Mucosa of rectum (tissue), 2 donors: ENCODE data around the gene TMEM184A.

Source experiments
- H3K27ac ChIP-seq, 2 donors: one replicate each; pipeline ENCODE4 v1.7.0; 2013; ENCODE audit warnings: inconsistent platforms in 2 of 2, low read depth in 2 of 2, low read length in 2 of 2
- H3K27me3 ChIP-seq, 2 donors: one replicate each; pipeline ENCODE4 v1.7.0; 2013; ENCODE audit warnings: low read length in 2 of 2; ENCODE audit not compliant: control insufficient read depth in 2 of 2, insufficient read depth in 2 of 2
- H3K36me3 ChIP-seq, 2 donors: one replicate each; pipeline ENCODE4 v1.7.0; 2013; ENCODE audit warnings: low read length in 2 of 2; ENCODE audit not compliant: control insufficient read depth in 2 of 2, insufficient read depth in 2 of 2
- H3K4me1 ChIP-seq, 2 donors: one replicate each; pipeline ENCODE4 v1.7.0; 2013; ENCODE audit warnings: low read length in 2 of 2, mild to moderate bottlenecking in 1 of 2; ENCODE audit not compliant: control insufficient read depth in 2 of 2, insufficient read depth in 2 of 2
- H3K4me3 ChIP-seq, 2 donors: one replicate each; pipeline ENCODE4 v1.7.0; 2013; ENCODE audit warnings: low read length in 2 of 2
- H3K9ac ChIP-seq, 2 donors: one replicate each; pipeline ENCODE4 v1.7.0; 2013; ENCODE audit warnings: low read length in 2 of 2, low read depth in 1 of 2, mild to moderate bottlenecking in 1 of 2
- H3K9me3 ChIP-seq, 2 donors: one replicate each; pipeline ENCODE4 v1.7.0; 2013; ENCODE audit warnings: low read length in 2 of 2; ENCODE audit not compliant: control insufficient read depth in 2 of 2
- donor health status: healthy.
- donor health status: Normal muscosa, but diverticular disease.

TMEM184A gene

GRCh38 chr7:1597066-1597760, 41.2 kb upstream of the TMEM184A start:
- Histone ChIP-seq H3K4me1 (no peaks in the 10 kb centered on the region), H3K4me3 (no peak overlapping the region), H3K9me3 (no peaks in the 10 kb centered on the region), H3K36me3 (no peaks in the 10 kb centered on the region), H3K27me3 (peaks cover 0 to 5% of the 10 kb centered on the region in 2 donors), H3K9ac (no peak overlapping the region), H3K27ac (no peak overlapping the region)

DNA sequence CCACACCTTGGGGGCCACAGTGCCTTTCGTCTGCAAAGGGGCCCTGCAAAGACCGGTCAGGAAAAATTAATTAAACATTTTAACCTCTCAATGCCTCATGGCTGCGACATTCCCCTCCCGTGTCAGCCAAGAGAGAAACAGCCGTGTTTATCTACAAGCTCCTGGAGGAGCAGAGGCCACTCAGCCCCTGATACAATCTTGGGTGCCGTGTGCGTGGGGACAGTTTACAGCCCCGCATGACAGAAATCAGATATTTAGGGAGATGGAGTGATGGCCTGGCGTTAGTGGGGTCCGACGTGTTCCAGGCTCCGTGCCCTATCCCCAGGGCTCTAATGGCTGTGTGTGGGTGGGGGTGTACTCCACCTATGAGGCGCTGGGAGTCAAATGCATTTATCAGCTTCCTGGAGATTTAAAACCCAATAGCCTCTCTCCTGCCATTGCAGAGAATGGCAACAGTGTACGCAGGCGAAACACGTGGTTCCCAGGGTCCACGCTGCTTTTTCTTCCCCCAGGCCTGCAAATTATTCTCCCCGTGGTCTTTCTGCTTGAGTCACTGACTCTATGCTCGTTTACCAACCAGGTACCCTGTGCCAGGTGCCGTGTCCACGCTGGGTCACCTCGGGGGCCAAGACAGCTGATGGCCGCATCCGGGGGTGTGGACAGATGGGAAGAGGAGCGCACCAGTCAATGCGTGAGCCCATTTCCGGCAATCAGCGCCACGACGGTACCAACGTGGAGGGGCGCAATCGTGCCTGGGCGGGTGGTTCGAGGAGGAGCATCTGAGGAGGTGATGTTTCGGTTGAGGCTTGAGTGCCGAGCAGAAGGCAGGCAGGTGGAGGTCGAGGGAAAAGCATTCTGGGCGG, 40.4 kb upstream of the TMEM184A start:
- no peaks in the 10 kb centered on the region for H3K9me3 ChIP-seq
- H3K36me3 ChIP-seq, result no peaks in the 10 kb centered on the region
- no peaks in the 10 kb centered on the region for H3K4me1 ChIP-seq
- peaks cover 5 to 6% of the 10 kb centered on the region in 2 donors for H3K27me3 ChIP-seq
- no peak overlapping the region for H3K4me3 ChIP-seq
- H3K9ac ChIP-seq, result no peak overlapping the region
- H3K27ac ChIP-seq, result no peak overlapping the region

DNA sequence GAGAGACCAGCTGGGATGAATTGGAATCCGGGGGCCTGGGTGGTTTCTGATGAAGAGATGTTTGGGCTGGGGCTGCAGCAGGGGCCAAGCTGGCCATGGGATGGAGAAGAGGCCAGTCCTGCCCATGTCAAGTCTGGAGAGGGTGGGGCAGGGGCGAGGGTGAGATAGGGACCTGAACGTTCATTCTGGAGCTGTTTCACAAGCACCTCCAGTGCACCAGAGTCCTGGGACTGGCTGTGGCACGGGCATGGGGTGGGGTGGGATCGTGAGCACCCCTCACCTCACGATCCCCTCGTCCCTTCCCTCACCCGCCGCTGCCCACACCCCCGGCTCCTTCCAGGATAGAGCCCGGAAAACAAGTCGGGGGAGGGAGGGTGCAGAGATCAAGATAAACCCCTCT, 39.6 kb upstream of the TMEM184A start:
- peaks cover 4 to 6% of the 10 kb centered on the region in 2 donors for H3K27me3 ChIP-seq

GRCh38 chr7:1595027-1595426, 39.0 kb upstream of the TMEM184A start:
- H3K9ac ChIP-seq, result no peak overlapping the region
- no peak overlapping the region for H3K4me3 ChIP-seq
- H3K36me3 ChIP-seq, result no peaks in the 10 kb centered on the region
- H3K4me1 ChIP-seq, result no peaks in the 10 kb centered on the region
- H3K9me3 ChIP-seq, result no peaks in the 10 kb centered on the region
- peaks cover 2 to 6% of the 10 kb centered on the region in 2 donors for H3K27me3 ChIP-seq
- H3K27ac ChIP-seq, result no peak overlapping the region

More for the DNA sequence above, 39.6 kb upstream of the TMEM184A start:
- no peaks in the 10 kb centered on the region for H3K9me3 ChIP-seq
- H3K36me3 ChIP-seq, result no peaks in the 10 kb centered on the region
- no peak overlapping the region for H3K9ac ChIP-seq
- no peaks in the 10 kb centered on the region for H3K4me1 ChIP-seq
- no peak overlapping the region for H3K4me3 ChIP-seq
- H3K27ac ChIP-seq, result no peak overlapping the region

DNA sequence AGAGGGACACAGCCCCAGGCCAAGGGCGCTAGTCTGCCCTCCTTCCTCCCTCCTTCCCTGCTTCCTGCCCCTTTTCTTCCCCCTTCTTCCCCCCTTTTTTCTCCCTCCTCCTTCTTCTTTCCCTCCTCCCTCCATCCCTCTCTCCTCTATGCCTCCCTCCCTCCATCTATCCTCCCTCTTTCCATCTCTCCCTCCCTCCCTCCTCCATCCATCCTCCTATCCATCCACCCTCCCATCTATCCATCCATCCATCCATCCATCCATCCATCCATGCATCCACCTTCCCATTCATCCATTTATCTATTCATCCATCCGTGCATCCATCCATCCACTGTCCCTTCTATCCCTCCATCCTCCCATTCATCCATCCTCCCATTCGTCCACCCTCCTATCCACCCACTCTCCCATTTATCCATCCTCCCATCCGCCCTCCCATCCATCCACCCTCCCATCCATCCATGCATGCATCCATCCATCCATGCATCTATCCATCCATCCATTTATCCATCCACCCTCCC, 38.0 kb upstream of the TMEM184A start:
- no peak overlapping the region for H3K27ac ChIP-seq
- H3K9me3 ChIP-seq, result peaks cover 2 to 4% of the 10 kb centered on the region in 2 donors
- H3K4me1 ChIP-seq, result no peaks in the 10 kb centered on the region
- H3K9ac ChIP-seq, result no peak overlapping the region
- H3K36me3 ChIP-seq, result no peaks in the 10 kb centered on the region
- no peak overlapping the region for H3K4me3 ChIP-seq
- peaks cover 5 to 9% of the 10 kb centered on the region in 2 donors for H3K27me3 ChIP-seq

- Histone ChIP-seq H3K36me3 (no peaks in the 10 kb centered on the region), H3K9me3 (peaks cover 3 to 8% of the 10 kb centered on the region in 2 donors), H3K27me3 (peaks cover 6 to 10% of the 10 kb centered on the region in 2 donors)
Observed at GRCh38 chr7:1593091-1593866, 37.3 kb upstream of the TMEM184A start.

DNA sequence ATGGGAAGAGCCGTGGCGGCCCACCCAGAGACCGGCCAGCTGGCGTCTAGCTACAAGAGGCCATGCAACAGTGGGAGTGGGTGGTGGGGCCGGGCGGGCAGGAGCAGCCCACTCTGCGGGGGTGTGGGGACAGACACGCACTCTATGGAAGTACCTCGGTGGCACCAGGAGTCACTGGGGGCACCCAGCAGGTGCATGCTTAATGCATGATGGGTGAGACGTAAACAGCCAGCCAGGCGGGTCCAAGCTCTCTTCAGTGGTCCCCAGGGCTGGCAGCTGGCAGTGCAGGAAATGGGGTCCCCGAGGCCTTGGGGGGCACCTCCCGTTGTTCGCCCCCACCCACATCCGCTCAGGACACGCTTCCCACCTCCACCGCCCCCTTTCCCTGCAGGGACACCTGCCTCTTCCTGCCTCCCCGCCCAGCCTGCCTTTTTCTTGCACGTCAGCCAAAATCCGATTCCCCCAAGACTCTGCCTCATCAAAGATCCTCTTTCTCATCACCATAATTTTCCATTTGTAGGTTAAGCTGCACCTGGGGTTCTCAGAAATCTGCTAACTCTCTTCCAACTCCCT, 36.4 kb upstream of the TMEM184A start:
- no peaks in the 10 kb centered on the region for H3K4me1 ChIP-seq
- no peak overlapping the region for H3K4me3 ChIP-seq
- H3K36me3 ChIP-seq, result no peaks in the 10 kb centered on the region
- H3K9me3 ChIP-seq, result peaks cover 3 to 8% of the 10 kb centered on the region in 2 donors
- peaks cover 6 to 13% of the 10 kb centered on the region in 2 donors for H3K27me3 ChIP-seq
- no peak overlapping the region for H3K27ac ChIP-seq
- H3K9ac ChIP-seq, result no peak overlapping the region

More at GRCh38 chr7:1593091-1593866, 37.3 kb upstream of the TMEM184A start:
- Histone ChIP-seq H3K4me3 (no peak overlapping the region), H3K9ac (no peak overlapping the region), H3K4me1 (no peaks in the 10 kb centered on the region), H3K27ac (no peak overlapping the region)

- Histone ChIP-seq H3K27ac (no peak overlapping the region), H3K27me3 (peaks cover 6 to 15% of the 10 kb centered on the region in 2 donors)
Observed at GRCh38 chr7:1591876-1592275, 35.9 kb upstream of the TMEM184A start.

DNA sequence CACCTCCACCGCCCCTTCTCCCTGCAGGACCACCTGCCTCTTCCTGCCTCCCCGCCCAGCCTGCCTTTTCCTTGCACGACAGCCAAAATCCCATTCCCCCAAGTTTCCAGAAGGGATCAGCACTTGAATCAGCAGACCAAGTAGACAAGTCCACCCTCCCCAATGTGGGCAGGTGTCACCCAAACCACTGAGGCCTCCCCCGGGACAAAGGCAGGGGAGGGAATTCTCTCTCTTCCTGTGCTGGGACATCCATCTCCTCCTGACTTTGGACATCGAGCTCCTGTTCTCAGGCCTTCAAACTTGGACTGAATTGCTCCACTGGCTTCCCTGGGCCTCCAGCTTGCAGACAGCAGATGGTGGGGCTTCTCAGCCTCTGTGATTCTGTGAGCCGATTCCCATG, 35.4 kb upstream of the TMEM184A start:
- H3K4me1 ChIP-seq, result no peaks in the 10 kb centered on the region
- peaks cover 3 to 8% of the 10 kb centered on the region in 2 donors for H3K9me3 ChIP-seq
- H3K9ac ChIP-seq, result no peak overlapping the region
- H3K36me3 ChIP-seq, result no peaks in the 10 kb centered on the region
- H3K27me3 ChIP-seq, result peaks cover 6 to 19% of the 10 kb centered on the region in 2 donors
- H3K4me3 ChIP-seq, result no peak overlapping the region
- H3K27ac ChIP-seq, result no peak overlapping the region

More at GRCh38 chr7:1591876-1592275, 35.9 kb upstream of the TMEM184A start:
- H3K4me3 ChIP-seq, result no peak overlapping the region
- peaks cover 3 to 8% of the 10 kb centered on the region in 2 donors for H3K9me3 ChIP-seq
- H3K4me1 ChIP-seq, result no peaks in the 10 kb centered on the region
- H3K9ac ChIP-seq, result no peak overlapping the region
- H3K36me3 ChIP-seq, result no peaks in the 10 kb centered on the region
